ENCODE results near the gene FAM167B.

DNA sequence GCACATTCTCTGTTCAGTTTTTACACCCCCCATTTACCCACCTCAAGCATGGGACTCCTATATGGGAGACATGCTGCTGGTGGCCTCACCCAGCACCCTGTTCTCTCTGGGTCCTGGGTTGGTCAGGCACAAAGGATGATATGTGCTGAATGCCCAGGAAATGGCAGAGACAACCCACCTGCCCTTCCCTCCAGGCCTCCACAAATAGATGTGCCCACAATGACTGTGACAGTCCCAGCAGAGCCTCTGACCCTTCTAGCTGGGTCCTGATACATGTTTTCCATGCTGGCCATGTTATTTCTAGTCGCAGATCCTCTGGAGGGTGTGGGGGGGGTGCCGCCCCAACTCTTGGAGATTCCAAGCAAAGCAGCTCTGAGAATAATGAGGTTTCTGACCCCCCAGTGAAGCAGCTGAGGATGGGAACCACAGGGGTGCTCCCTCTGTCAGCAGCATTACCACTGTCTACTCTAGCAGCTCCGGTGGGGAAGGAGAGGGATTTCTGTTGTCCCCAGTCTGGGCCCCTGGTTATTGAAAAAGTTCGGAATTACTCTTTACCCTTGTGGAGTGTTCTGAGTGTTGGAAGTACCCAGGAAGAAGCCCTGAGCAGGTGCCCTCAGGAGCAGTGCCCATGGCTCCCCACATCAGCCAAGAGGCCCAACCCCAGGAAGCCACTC lies 47.8 kb upstream of the FAM167B start:
- no peak for TF ChIP-seq JUND (IDR thresholded peaks at IDR 0.05)
- TF ChIP-seq, protein P1, sequence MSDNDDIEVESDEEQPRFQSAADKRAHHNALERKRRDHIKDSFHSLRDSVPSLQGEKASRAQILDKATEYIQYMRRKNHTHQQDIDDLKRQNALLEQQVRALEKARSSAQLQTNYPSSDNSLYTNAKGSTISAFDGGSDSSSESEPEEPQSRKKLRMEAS (IDR thresholded peaks at IDR 0.05; ENCODE audit: low read depth) = no peak
- TF ChIP-seq, protein P2, sequence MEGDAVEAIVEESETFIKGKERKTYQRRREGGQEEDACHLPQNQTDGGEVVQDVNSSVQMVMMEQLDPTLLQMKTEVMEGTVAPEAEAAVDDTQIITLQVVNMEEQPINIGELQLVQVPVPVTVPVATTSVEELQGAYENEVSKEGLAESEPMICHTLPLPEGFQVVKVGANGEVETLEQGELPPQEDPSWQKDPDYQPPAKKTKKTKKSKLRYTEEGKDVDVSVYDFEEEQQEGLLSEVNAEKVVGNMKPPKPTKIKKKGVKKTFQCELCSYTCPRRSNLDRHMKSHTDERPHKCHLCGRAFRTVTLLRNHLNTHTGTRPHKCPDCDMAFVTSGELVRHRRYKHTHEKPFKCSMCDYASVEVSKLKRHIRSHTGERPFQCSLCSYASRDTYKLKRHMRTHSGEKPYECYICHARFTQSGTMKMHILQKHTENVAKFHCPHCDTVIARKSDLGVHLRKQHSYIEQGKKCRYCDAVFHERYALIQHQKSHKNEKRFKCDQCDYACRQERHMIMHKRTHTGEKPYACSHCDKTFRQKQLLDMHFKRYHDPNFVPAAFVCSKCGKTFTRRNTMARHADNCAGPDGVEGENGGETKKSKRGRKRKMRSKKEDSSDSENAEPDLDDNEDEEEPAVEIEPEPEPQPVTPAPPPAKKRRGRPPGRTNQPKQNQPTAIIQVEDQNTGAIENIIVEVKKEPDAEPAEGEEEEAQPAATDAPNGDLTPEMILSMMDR (IDR thresholded peaks at IDR 0.05) = no peak
